K562 (cell line): ENCODE measurements around the gene PRSS21. TPM values are rescaled to one million over a fixed set of nuclear protein-coding genes. Genes with fewer than 3 reads are reported as not detected.

ENCODE experiments used
- ASH1L ChIP-seq: fragments of 450-650 bp; IDR thresholded peaks from 2 replicates; pipeline ENCODE4 v1.6.1; 2018; ENCODE audit warnings: borderline replicate concordance, mild to moderate bottlenecking, low read depth; ENCODE audit not compliant: partially characterized antibody
- CCNT2 ChIP-seq: IDR thresholded peaks from 2 replicates; pipeline ENCODE4 v1.6.1; 2011; ENCODE audit warnings: borderline replicate concordance, low read depth, mild to moderate bottlenecking, moderate library complexity, mixed read lengths, low read length; ENCODE audit not compliant: insufficient read length; ENCODE audit errors: extremely low read depth
- CEBPB ChIP-seq: fragments of 450-650 bp; IDR thresholded peaks from 2 replicates; pipeline ENCODE4 v1.6.1; 2016; ENCODE audit warnings: missing genetic modification characterization, missing compliant biosample characterization
- ILF3 ChIP-seq: fragments of 450-650 bp; IDR thresholded peaks from 2 replicates; pipeline ENCODE4 v1.6.1; 2018; ENCODE audit warnings: antibody characterized with exemption, mild to moderate bottlenecking, moderate library complexity, borderline replicate concordance
- KLF16 ChIP-seq: IDR thresholded peaks from 2 replicates; pipeline ENCODE4 v1.6.1; 2016; ENCODE audit warnings: antibody characterized with exemption
- L3MBTL2 ChIP-seq: fragments of 450-650 bp; IDR thresholded peaks from 2 replicates; pipeline ENCODE4 v1.6.1; 2016; ENCODE audit warnings: mild to moderate bottlenecking, moderate library complexity
- MBD1 ChIP-seq: fragments of 250-450 bp; sonication (Bioruptor Pico); IDR thresholded peaks from 2 replicates; pipeline ENCODE4 v1.8.0; 2022; ENCODE audit warnings: inconsistent platforms
- MIER1 ChIP-seq: fragments of 450-650 bp; IDR thresholded peaks from 2 replicates; pipeline ENCODE4 v1.6.1; 2016; ENCODE audit warnings: antibody characterized with exemption, mild to moderate bottlenecking, low read depth
- MYNN ChIP-seq, 2 experiments: sonication (generic); formaldehyde crosslinking in 1 of 2; IDR thresholded peaks; 2 replicates each; pipeline versions ENCODE4 v1.5.0 to v1.6.1; 2016 to 2020; ENCODE audit warnings: antibody characterized with exemption in 1 of 2, missing genetic modification reagents in 1 of 2
- NFIC ChIP-seq: fragments of 450-650 bp; IDR thresholded peaks from 2 replicates; pipeline ENCODE4 v1.6.1; 2017; ENCODE audit warnings: mild to moderate bottlenecking, inconsistent platforms
- NONO ChIP-seq, 2 experiments: fragments of 200-400 bp in 1 of 2; fragments of 450-650 bp in 1 of 2; formaldehyde crosslinking in 1 of 2; IDR thresholded peaks; 2 replicates each; pipeline ENCODE4 v1.6.1; 2017; ENCODE audit warnings: low read depth in 2 of 2, mild to moderate bottlenecking in 2 of 2, moderate library complexity in 2 of 2, low read length in 1 of 2
- NRF1 ChIP-seq, 2 experiments: fragments of 450-650 bp; IDR thresholded peaks in 1 of 2; conservative IDR thresholded peaks in 1 of 2; 2 replicates each; pipeline ENCODE4 v1.6.1; 2014; ENCODE audit warnings: mild to moderate bottlenecking in 2 of 2
- RBM34 ChIP-seq: fragments of 200-400 bp; formaldehyde crosslinking; IDR thresholded peaks from 2 replicates; pipeline ENCODE4 v1.6.1; 2018; ENCODE audit warnings: low read length, borderline replicate concordance; ENCODE audit not compliant: insufficient read depth
- SIX5 ChIP-seq, 2 experiments: IDR thresholded peaks; 2 replicates each; pipeline ENCODE4 v1.6.1; 2011; ENCODE audit warnings: low read length in 2 of 2, borderline replicate concordance in 1 of 2, low read depth in 1 of 2, mild to moderate bottlenecking in 1 of 2, moderate library complexity in 1 of 2; ENCODE audit not compliant: insufficient read depth in 1 of 2
- SMAD3 ChIP-seq: fragments of 450-650 bp; formaldehyde crosslinking; conservative IDR thresholded peaks from 2 replicates; pipeline ENCODE4 v1.4.0; 2020; ENCODE audit warnings: mild to moderate bottlenecking
- SREBF2 ChIP-seq: sonication (generic); formaldehyde crosslinking; IDR thresholded peaks from 2 replicates; pipeline ENCODE4 v1.4.0; 2020; ENCODE audit warnings: mild to moderate bottlenecking, missing genetic modification reagents
- TCF7 ChIP-seq: sonication (generic); IDR thresholded peaks from 2 replicates; pipeline ENCODE4 v1.6.1; 2016; ENCODE audit warnings: antibody characterized with exemption, borderline replicate concordance
- TGIF2 ChIP-seq: sonication (generic); formaldehyde crosslinking; IDR thresholded peaks from 2 replicates; pipeline ENCODE4 v1.8.1; 2022; ENCODE audit warnings: mild to moderate bottlenecking, missing genetic modification reagents, moderate library complexity
- ZFX ChIP-seq: sonication (generic); formaldehyde crosslinking; IDR thresholded peaks from 2 replicates; pipeline ENCODE4 v1.8.0; 2022; ENCODE audit warnings: mild to moderate bottlenecking, missing genetic modification reagents, moderate library complexity
- ZNF124 ChIP-seq: sonication (generic); formaldehyde crosslinking; IDR thresholded peaks from 2 replicates; pipeline ENCODE4 v1.8.1; 2022; ENCODE audit warnings: missing genetic modification reagents
- ZNF282 ChIP-seq: sonication (generic); formaldehyde crosslinking; IDR thresholded peaks from 2 replicates; pipeline ENCODE4 v1.8.1; 2023; ENCODE audit warnings: missing genetic modification reagents
- ZNF354B ChIP-seq: fragments of 250-450 bp; sonication (Bioruptor Pico); IDR thresholded peaks from 2 replicates; pipeline ENCODE4 v1.4.0; 2020
- ZNF589 ChIP-seq: fragments of 200-800 bp; sonication (Bioruptor generic); IDR thresholded peaks from 2 replicates; pipeline ENCODE4 v1.6.1; 2016; ENCODE audit warnings: low read depth, missing genetic modification characterization, missing compliant biosample characterization
- polyA plus RNA-seq, 8 experiments: library from polyadenylated mRNA; depleted of rRNA in 4 of 8; stranded (reverse) in 5 of 8; unstranded in 3 of 8; fragments of >200 nt; fragmentation: Nextera tagmentation in 2 of 8; fragmentation: Illumina TruSeq in 1 of 8; extraction: Ambion mirVana in 2 of 8; extraction: Trizol in 1 of 8; gene quantifications; 2 replicates each; pipeline versions ENCODE4 v1.2.1 to v1.2.3, GENCODE V29; 2011 to 2014; ENCODE audit warnings: inconsistent platforms in 1 of 8, missing spikeins in 1 of 8
- total RNA-seq, 7 experiments: library from RNA; depleted of rRNA in 6 of 7; stranded (reverse); fragments of >200 nt in 6 of 7; fragmentation: Illumina TruSeq in 2 of 7; extraction: Trizol in 2 of 7; gene quantifications; 2 replicates each; pipeline versions ENCODE4 v1.2.1 to v1.2.3, GENCODE V29; 2011 to 2021; ENCODE audit warnings: low replicate concordance in 1 of 7
- TF ChIP-seq, protein P1 (sequence below), 3 experiments: fragments of 200-800 bp in 1 of 3; sonication (Bioruptor generic) in 1 of 3; sonication (generic) in 1 of 3; formaldehyde crosslinking in 1 of 3; IDR thresholded peaks; 2 replicates each; pipeline versions ENCODE4 v1.6.1 to v1.8.0; 2016 to 2022; ENCODE audit warnings: mild to moderate bottlenecking in 2 of 3, missing compliant biosample characterization in 2 of 3, missing genetic modification characterization in 2 of 3, missing genetic modification reagents in 1 of 3

PRSS21 gene
- total and polyA plus RNA-seq, 9 of the 15 experiments (the other 6 are each of a cell fraction or from before 2014, with no cell fraction given): 12.1 to 121 (median 61.3) TPM

DNA sequence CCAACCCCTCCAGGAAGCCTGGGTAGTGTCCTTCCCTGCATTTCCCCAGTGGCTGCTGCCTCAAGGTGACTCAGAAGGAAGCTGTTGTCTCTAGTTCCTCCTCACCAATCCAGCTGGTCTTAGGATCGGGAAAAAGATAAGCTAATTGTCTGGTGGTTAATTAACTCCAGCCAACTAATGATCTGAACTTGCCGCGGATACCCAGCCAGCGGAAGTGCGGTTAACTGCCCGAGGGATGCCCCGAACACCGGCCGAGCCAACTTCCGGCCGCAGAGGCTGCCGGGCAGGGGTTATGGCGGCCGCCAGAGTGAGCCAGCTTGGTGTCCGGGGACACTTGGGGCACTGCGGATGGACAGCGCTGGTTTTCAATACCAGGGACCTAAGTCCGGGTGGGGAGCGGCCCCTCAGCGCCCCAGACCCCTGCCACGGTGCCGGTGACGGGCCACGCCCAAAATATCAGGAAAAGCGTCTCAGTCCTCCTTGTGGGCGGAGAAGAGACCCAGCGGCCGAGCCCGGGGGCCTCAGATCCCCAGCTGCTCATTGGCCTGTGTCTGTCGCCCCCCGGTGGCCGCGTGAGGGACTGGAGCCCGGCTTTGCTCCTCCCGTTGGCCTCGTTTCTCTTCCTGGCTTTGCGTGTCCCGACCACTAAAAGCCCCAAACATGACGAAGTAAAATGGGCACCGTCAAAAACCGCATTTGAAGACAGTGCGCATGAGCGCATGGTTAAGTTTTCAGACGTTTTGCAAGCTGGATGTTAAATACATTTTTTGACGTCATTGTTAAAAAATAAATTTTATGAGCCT is 51.2 kb downstream of the PRSS21 start (continued):
- TF ChIP-seq TGIF2 (CRISPR knock-in tag) (no peak), ZFX (CRISPR knock-in tag) (peak; percentile 76; the same call in 1 of the 2 replicates), SMAD3 (CRISPR knock-in tag) (peak; percentile 88; the same call in 1 of the 2 replicates), NFIC (peak; percentile 51), ZNF124 (CRISPR knock-in tag) (no peak), NRF1 (conservative IDR thresholded peaks at IDR 0.05 in 1 of 2, IDR thresholded peaks at IDR 0.05 in 1 of 2) (peak; percentile 79 to 82), SIX5 (IDR thresholded peaks at IDR 0.05; ENCODE audit: borderline replicate concordance in 1 of 2, insufficient read depth in 1 of 2, low read depth in 1 of 2, low read length in 2 of 2) (no peak; a peak in 1 of 4 replicates), ZNF354B (no peak), NONO (IDR thresholded peaks at IDR 0.05; ENCODE audit: low read depth in 2 of 2, low read length in 1 of 2) (no peak), RBM34 (no peak), MIER1 (peak; percentile 19; the same call in 1 of the 2 replicates), CEBPB (tag) (no peak), ILF3 (no peak), L3MBTL2 (peak; percentile 84), ASH1L (no peak), MBD1 (no peak; the same call in 1 of the 2 replicates), TCF7 (no peak; the same call in 1 of the 2 replicates), CCNT2 (peak; percentile 53), KLF16 (no peak), ZNF589 (CRISPR knock-in tag) (peak; percentile 99), SREBF2 (CRISPR knock-in tag) (no peak), MYNN (IDR thresholded peaks at IDR 0.05) (peak; percentile 11; the same call in 1 of the 2 replicates), MYNN (CRISPR knock-in tag; IDR thresholded peaks at IDR 0.05) (no peak), ZNF282 (no peak)
- TF ChIP-seq, protein P1, sequence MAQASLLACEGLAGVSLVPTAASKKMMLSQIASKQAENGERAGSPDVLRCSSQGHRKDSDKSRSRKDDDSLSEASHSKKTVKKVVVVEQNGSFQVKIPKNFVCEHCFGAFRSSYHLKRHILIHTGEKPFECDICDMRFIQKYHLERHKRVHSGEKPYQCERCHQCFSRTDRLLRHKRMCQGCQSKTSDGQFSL (CRISPR knock-in tag; IDR thresholded peaks at IDR 0.05): no peak
- TF ChIP-seq, protein P1 (tag; IDR thresholded peaks at IDR 0.05): no peak
